Fibroblast of mammary gland (primary cell): ENCODE results near the gene MICA.
A peak's percentile ranks its signal among the peaks of the same experiment; 100 is the strongest.
"Not testable (repeated sequence)": the region's sequence is repeated elsewhere in the genome, so short reads cannot be mapped to it uniquely, and the experiment has no call there.

Source experiments
- DNase-seq: peaks from one replicate; pipeline ENCODE4 v3.0.0-alpha.2; 2010; ENCODE audit warnings: low read depth
- H3K4me3 ChIP-seq: 2 replicates; pipeline ENCODE4 v1.5.1; 2011; ENCODE audit warnings: low read depth, mild to moderate bottlenecking, low read length, moderate library complexity; ENCODE audit not compliant: control insufficient read depth
- TF ChIP-seq, protein P1 (sequence below): conservative IDR thresholded peaks from 2 replicates; pipeline ENCODE4 v1.5.1; 2011; ENCODE audit warnings: low read depth, low read length, inconsistent platforms; ENCODE audit not compliant: control insufficient read depth, insufficient read depth

The MICA gene

DNA sequence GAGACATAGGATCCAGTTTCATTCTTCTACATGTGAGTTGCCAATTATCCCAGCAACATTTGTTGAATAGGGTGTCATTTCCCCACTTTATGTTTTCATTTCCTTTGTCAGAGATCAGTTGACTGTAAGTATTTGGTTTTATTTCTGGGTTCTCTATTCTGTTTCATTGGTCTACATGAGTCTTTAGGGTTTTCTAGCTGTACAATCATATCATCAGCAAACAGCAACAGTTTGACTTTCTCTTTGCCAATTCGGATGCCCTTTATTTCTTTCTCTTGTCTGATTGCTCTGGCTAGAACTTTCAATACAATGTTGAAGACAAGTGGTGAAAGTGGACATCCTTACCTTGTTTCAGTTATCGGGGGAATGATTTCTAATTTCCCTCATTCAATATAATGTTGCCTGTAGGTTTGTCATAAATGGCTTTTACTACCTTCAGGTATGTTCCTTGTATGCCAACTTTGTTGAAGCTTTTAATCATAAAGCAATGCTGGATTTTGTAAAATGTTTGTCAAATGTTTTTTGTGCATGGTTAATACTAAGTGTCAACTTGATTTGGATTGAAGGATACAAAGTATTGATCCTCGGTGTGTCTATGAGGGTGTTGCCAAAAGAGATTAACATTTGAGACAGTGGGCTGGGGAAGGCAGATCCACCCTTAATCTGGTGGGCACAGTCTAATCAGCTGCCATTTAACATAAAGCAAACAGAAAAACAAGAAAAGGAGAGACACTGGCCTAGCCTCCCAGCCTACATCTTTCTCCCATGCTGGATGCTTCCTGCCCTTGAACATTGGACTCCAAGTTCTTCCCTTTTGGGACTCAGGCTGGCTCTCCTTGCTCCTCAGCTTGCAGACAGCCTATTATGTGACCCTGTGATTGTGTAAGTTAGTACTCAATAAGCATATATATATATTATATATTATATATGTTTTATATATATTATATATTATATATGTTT is 23.3 kb downstream of the MICA start:
- no peak for DNase-seq
- TF ChIP-seq, protein P1, sequence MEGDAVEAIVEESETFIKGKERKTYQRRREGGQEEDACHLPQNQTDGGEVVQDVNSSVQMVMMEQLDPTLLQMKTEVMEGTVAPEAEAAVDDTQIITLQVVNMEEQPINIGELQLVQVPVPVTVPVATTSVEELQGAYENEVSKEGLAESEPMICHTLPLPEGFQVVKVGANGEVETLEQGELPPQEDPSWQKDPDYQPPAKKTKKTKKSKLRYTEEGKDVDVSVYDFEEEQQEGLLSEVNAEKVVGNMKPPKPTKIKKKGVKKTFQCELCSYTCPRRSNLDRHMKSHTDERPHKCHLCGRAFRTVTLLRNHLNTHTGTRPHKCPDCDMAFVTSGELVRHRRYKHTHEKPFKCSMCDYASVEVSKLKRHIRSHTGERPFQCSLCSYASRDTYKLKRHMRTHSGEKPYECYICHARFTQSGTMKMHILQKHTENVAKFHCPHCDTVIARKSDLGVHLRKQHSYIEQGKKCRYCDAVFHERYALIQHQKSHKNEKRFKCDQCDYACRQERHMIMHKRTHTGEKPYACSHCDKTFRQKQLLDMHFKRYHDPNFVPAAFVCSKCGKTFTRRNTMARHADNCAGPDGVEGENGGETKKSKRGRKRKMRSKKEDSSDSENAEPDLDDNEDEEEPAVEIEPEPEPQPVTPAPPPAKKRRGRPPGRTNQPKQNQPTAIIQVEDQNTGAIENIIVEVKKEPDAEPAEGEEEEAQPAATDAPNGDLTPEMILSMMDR = no peak
- no peak overlapping the region for H3K4me3 ChIP-seq

GRCh38 chr6:31430449-31430848 is 27.1 kb downstream of the MICA start:
- TF ChIP-seq, protein P1 = no peak
- no peak overlapping the region for H3K4me3 ChIP-seq
- no peak for DNase-seq

DNA sequence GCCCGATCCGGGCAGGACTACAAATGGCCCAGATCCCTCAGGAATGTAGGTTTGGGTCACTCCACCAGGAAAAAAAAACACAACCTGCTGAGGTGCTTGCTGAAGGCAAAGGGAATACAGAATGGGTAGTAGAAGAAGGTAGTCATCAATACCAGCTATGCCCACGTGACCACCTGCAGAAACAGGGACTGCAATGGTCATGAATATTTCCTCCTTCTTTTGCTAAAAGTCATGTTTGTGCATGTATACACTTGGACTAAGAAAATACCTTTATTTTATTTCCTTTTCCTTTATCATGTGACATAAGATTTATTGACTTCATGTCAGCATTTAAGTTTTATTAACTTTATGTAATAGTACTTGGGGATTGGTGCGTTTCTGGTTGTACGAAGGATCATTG is 31.7 kb downstream of the MICA start:
- not testable (repeated sequence) for H3K4me3 ChIP-seq, DNase-seq

GRCh38 chr6:31438222-31438621 is 34.8 kb downstream of the MICA start:
- DNase-seq = no peak
- TF ChIP-seq, protein P1 = no peak
- H3K4me3 ChIP-seq = no peak overlapping the region

GRCh38 chr6:31438677-31439076 is 35.3 kb downstream of the MICA start:
- DNase-seq = no peak
- TF ChIP-seq, protein P1 = no peak

GRCh38 chr6:31441365-31442267 is 38.2 kb downstream of the MICA start:
- peak; percentile 47 for DNase-seq
- TF ChIP-seq, protein P1 = peak; percentile 74
- no peak overlapping the region for H3K4me3 ChIP-seq

More at GRCh38 chr6:31438677-31439076, 35.3 kb downstream of the MICA start:
- H3K4me3 ChIP-seq = no peak overlapping the region

- H3K4me3 ChIP-seq = no peak overlapping the region
- peak; percentile 14 for DNase-seq
- TF ChIP-seq, protein P1 = no peak
These were observed 43.1 kb downstream of the MICA start for GRCh38 chr6:31446481-31446880.

GRCh38 chr6:31446999-31447789 is 43.8 kb downstream of the MICA start:
- DNase-seq, H3K4me3 ChIP-seq: not testable (repeated sequence)
